ENCODE measurements around the gene OR52B6.

OR52B6 gene

GRCh38 chr11:5608808-5609207, 28.1 kb downstream of the OR52B6 start:
- Histone ChIP-seq H3K36me3 (ENCODE audit: control insufficient read depth, insufficient read depth, low read length) (peaks cover 1% of the 10 kb centered on the region), H2BK120ac (ENCODE audit: low read depth, low read length) (no peak overlapping the region), H3K27ac (ENCODE audit: low read depth, low read length) (no peak overlapping the region), H2BK5ac (ENCODE audit: low read length) (no peak overlapping the region), H3K23ac (ENCODE audit: low read length) (no peak overlapping the region), H3K27me3 (ENCODE audit: insufficient read depth, low read length, poor library complexity) (no peaks in the 10 kb centered on the region), H3K9ac (ENCODE audit: low read length) (no peak overlapping the region), H3K4ac (ENCODE audit: low read depth, low read length) (no peak overlapping the region), H3K56ac (ENCODE audit: low read length) (no peak overlapping the region), H4K8ac (ENCODE audit: low read depth, low read length) (no peak overlapping the region), H2BK15ac (replicated peaks; ENCODE audit: low read depth) (no peak overlapping the region), H4K5ac (ENCODE audit: low read length) (no peak overlapping the region), H3K18ac (ENCODE audit: low read length) (no peak overlapping the region), H3K79me2 (ENCODE audit: control insufficient read depth, insufficient read depth, low read length) (no peaks in the 10 kb centered on the region), H3K79me1 (ENCODE audit: low read length) (no peaks in the 10 kb centered on the region), H3K4me3 (ENCODE audit: low read length) (no peak overlapping the region), H3K4me2 (ENCODE audit: low read length) (no peak overlapping the region), H2AK5ac (ENCODE audit: low read length) (no peak overlapping the region), H3K4me1 (ENCODE audit: control insufficient read depth, low read depth, low read length) (no peaks in the 10 kb centered on the region)
- no CpG with 5 or more reads among the region's 6 CpGs for WGBS (ENCODE audit: extremely low coverage, insufficient coverage, low lambda C conversion rate)
- no peak for DNase-seq

DNA sequence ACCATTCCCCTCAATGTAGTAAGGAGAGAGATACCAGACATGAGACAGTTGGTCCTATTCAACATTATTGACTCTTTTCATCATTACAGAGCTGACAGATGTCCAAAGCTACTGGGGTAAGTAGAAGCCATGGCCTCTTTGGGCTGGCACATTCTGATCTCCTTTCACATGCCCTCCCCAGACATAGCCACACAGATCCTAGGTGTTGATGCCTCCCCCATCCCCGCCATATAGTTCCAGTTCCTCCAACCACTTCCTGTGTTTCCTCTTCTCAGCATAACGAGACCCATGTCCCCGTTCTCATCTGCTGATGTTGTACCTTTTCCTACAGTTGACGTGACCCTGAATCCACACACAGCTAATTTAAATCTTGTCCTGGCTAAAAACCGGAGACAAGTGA, 29.8 kb downstream of the OR52B6 start:
- H2BK5ac ChIP-seq (ENCODE audit: low read length) = no peak overlapping the region
- H4K8ac ChIP-seq (ENCODE audit: low read depth, low read length) = no peak overlapping the region
- H3K36me3 ChIP-seq (ENCODE audit: control insufficient read depth, insufficient read depth, low read length) = no peaks in the 10 kb centered on the region
- no peak overlapping the region for H3K27ac ChIP-seq (ENCODE audit: low read depth, low read length)
- H3K79me1 ChIP-seq (ENCODE audit: low read length) = no peaks in the 10 kb centered on the region
- no peak overlapping the region for H3K9ac ChIP-seq (ENCODE audit: low read length)
- H4K5ac ChIP-seq (ENCODE audit: low read length) = no peak overlapping the region
- H3K4me3 ChIP-seq (ENCODE audit: low read length) = no peak overlapping the region
- H3K56ac ChIP-seq (ENCODE audit: low read length) = no peak overlapping the region
- H3K4ac ChIP-seq (ENCODE audit: low read depth, low read length) = no peak overlapping the region
- no peaks in the 10 kb centered on the region for H3K79me2 ChIP-seq (ENCODE audit: control insufficient read depth, insufficient read depth, low read length)
- H3K4me2 ChIP-seq (ENCODE audit: low read length) = no peak overlapping the region
- no peak overlapping the region for H2AK5ac ChIP-seq (ENCODE audit: low read length)
- H3K4me1 ChIP-seq (ENCODE audit: control insufficient read depth, low read depth, low read length) = no peaks in the 10 kb centered on the region
- no peak overlapping the region for H2BK15ac ChIP-seq (replicated peaks; ENCODE audit: low read depth)
- DNase-seq = no peak
- no peaks in the 10 kb centered on the region for H3K27me3 ChIP-seq (ENCODE audit: insufficient read depth, low read length, poor library complexity)
- H3K18ac ChIP-seq (ENCODE audit: low read length) = no peak overlapping the region
- no peak overlapping the region for H2BK120ac ChIP-seq (ENCODE audit: low read depth, low read length)
- H3K23ac ChIP-seq (ENCODE audit: low read length) = no peak overlapping the region
- no CpG with 5 or more reads among the region's 5 CpGs for WGBS (ENCODE audit: extremely low coverage, insufficient coverage, low lambda C conversion rate)

DNA sequence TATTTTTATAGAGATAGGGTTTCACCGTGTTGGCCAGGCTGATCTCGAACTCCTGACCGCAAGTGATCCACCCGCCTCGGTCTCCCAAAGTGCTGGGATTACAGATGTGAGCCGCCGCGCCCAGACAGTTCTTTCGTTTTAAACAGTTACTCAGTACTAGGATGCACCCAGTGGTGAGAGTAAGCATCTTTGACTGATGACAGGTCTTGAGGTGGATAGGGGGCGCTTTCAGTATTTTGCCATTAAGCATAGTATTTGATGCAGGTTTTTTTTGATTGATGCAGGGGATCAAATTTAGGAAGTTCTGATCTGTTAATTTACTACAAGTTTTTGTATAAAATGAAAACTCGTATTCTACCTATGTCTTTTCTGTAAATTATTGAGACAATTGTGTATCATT, 30.9 kb downstream of the OR52B6 start:
- Histone ChIP-seq H3K23ac (ENCODE audit: low read length) (no peak overlapping the region), H3K4me2 (ENCODE audit: low read length) (no peak overlapping the region), H2AK5ac (ENCODE audit: low read length) (no peak overlapping the region), H4K8ac (ENCODE audit: low read depth, low read length) (no peak overlapping the region), H3K4me3 (ENCODE audit: low read length) (no peak overlapping the region), H3K36me3 (ENCODE audit: control insufficient read depth, insufficient read depth, low read length) (no peaks in the 10 kb centered on the region), H3K4me1 (ENCODE audit: control insufficient read depth, low read depth, low read length) (no peaks in the 10 kb centered on the region), H3K79me2 (ENCODE audit: control insufficient read depth, insufficient read depth, low read length) (no peaks in the 10 kb centered on the region), H2BK15ac (replicated peaks; ENCODE audit: low read depth) (no peak overlapping the region), H2BK120ac (ENCODE audit: low read depth, low read length) (no peak overlapping the region), H4K5ac (ENCODE audit: low read length) (no peak overlapping the region), H3K27me3 (ENCODE audit: insufficient read depth, low read length, poor library complexity) (no peaks in the 10 kb centered on the region), H3K79me1 (ENCODE audit: low read length) (no peaks in the 10 kb centered on the region), H3K27ac (ENCODE audit: low read depth, low read length) (no peak overlapping the region), H3K9ac (ENCODE audit: low read length) (no peak overlapping the region), H3K18ac (ENCODE audit: low read length) (no peak overlapping the region), H3K4ac (ENCODE audit: low read depth, low read length) (no peak overlapping the region), H2BK5ac (ENCODE audit: low read length) (no peak overlapping the region), H3K56ac (ENCODE audit: low read length) (no peak overlapping the region)
- DNase-seq = peak; percentile 44
- no CpG with 5 or more reads among the region's 11 CpGs for WGBS (ENCODE audit: extremely low coverage, insufficient coverage, low lambda C conversion rate)

GRCh38 chr11:5618807-5619206, 38.1 kb downstream of the OR52B6 start:
- Histone ChIP-seq H2BK15ac (replicated peaks; ENCODE audit: low read depth) (no peak overlapping the region), H3K27ac (ENCODE audit: low read depth, low read length) (no peak overlapping the region), H3K56ac (ENCODE audit: low read length) (no peak overlapping the region), H4K5ac (ENCODE audit: low read length) (no peak overlapping the region), H3K4me1 (ENCODE audit: control insufficient read depth, low read depth, low read length) (no peaks in the 10 kb centered on the region), H3K79me1 (ENCODE audit: low read length) (no peaks in the 10 kb centered on the region), H2BK120ac (ENCODE audit: low read depth, low read length) (no peak overlapping the region), H2AK5ac (ENCODE audit: low read length) (no peak overlapping the region), H3K27me3 (ENCODE audit: insufficient read depth, low read length, poor library complexity) (no peaks in the 10 kb centered on the region), H3K18ac (ENCODE audit: low read length) (no peak overlapping the region), H3K4me3 (ENCODE audit: low read length) (no peak overlapping the region), H3K4ac (ENCODE audit: low read depth, low read length) (no peak overlapping the region), H3K9ac (ENCODE audit: low read length) (no peak overlapping the region), H2BK5ac (ENCODE audit: low read length) (no peak overlapping the region), H3K23ac (ENCODE audit: low read length) (no peak overlapping the region), H3K36me3 (ENCODE audit: control insufficient read depth, insufficient read depth, low read length) (no peaks in the 10 kb centered on the region), H3K79me2 (ENCODE audit: control insufficient read depth, insufficient read depth, low read length) (no peaks in the 10 kb centered on the region), H3K4me2 (ENCODE audit: low read length) (no peak overlapping the region), H4K8ac (ENCODE audit: low read depth, low read length) (no peak overlapping the region)
- DNase-seq = no peak
- WGBS (ENCODE audit: extremely low coverage, insufficient coverage, low lambda C conversion rate) = no CpG with 5 or more reads among the region's 3 CpGs

- Histone ChIP-seq H3K23ac (ENCODE audit: low read length) (peak overlapping the region; percentile 24), H4K5ac (ENCODE audit: low read length) (no peak overlapping the region), H3K27ac (ENCODE audit: low read depth, low read length) (no peak overlapping the region), H3K18ac (ENCODE audit: low read length) (no peak overlapping the region), H2BK15ac (replicated peaks; ENCODE audit: low read depth) (no peak overlapping the region), H3K27me3 (ENCODE audit: insufficient read depth, low read length, poor library complexity) (no peaks in the 10 kb centered on the region), H2BK120ac (ENCODE audit: low read depth, low read length) (no peak overlapping the region), H3K56ac (ENCODE audit: low read length) (no peak overlapping the region), H3K9ac (ENCODE audit: low read length) (no peak overlapping the region), H2AK5ac (ENCODE audit: low read length) (no peak overlapping the region), H3K4me3 (ENCODE audit: low read length) (no peak overlapping the region), H3K4me1 (ENCODE audit: control insufficient read depth, low read depth, low read length) (no peaks in the 10 kb centered on the region), H3K79me1 (ENCODE audit: low read length) (no peaks in the 10 kb centered on the region), H4K8ac (ENCODE audit: low read depth, low read length) (no peak overlapping the region), H2BK5ac (ENCODE audit: low read length) (no peak overlapping the region), H3K36me3 (ENCODE audit: control insufficient read depth, insufficient read depth, low read length) (no peaks in the 10 kb centered on the region), H3K4ac (ENCODE audit: low read depth, low read length) (no peak overlapping the region), H3K79me2 (ENCODE audit: control insufficient read depth, insufficient read depth, low read length) (no peaks in the 10 kb centered on the region), H3K4me2 (ENCODE audit: low read length) (no peak overlapping the region)
- DNase-seq = peak; percentile 60
- WGBS (ENCODE audit: extremely low coverage, insufficient coverage, low lambda C conversion rate) = no CpG with 5 or more reads among the region's 3 CpGs
Measured at GRCh38 chr11:5620651-5621521, 40.2 kb downstream of the OR52B6 start.

GRCh38 chr11:5621580-5621979, 40.9 kb downstream of the OR52B6 start:
- Histone ChIP-seq H2BK5ac (ENCODE audit: low read length) (no peak overlapping the region), H4K8ac (ENCODE audit: low read depth, low read length) (no peak overlapping the region), H2BK15ac (replicated peaks; ENCODE audit: low read depth) (no peak overlapping the region), H3K27ac (ENCODE audit: low read depth, low read length) (no peak overlapping the region), H3K4ac (ENCODE audit: low read depth, low read length) (no peak overlapping the region), H2AK5ac (ENCODE audit: low read length) (no peak overlapping the region), H3K79me1 (ENCODE audit: low read length) (no peaks in the 10 kb centered on the region), H3K9ac (ENCODE audit: low read length) (no peak overlapping the region), H3K56ac (ENCODE audit: low read length) (no peak overlapping the region), H3K4me1 (ENCODE audit: control insufficient read depth, low read depth, low read length) (no peaks in the 10 kb centered on the region), H3K36me3 (ENCODE audit: control insufficient read depth, insufficient read depth, low read length) (no peaks in the 10 kb centered on the region), H2BK120ac (ENCODE audit: low read depth, low read length) (no peak overlapping the region), H4K5ac (ENCODE audit: low read length) (no peak overlapping the region), H3K23ac (ENCODE audit: low read length) (no peak overlapping the region), H3K79me2 (ENCODE audit: control insufficient read depth, insufficient read depth, low read length) (no peaks in the 10 kb centered on the region), H3K4me2 (ENCODE audit: low read length) (no peak overlapping the region), H3K27me3 (ENCODE audit: insufficient read depth, low read length, poor library complexity) (no peaks in the 10 kb centered on the region), H3K4me3 (ENCODE audit: low read length) (no peak overlapping the region), H3K18ac (ENCODE audit: low read length) (no peak overlapping the region)
- DNase-seq = peak; percentile 49

Measured in mesendoderm (in vitro differentiated cells).